HepG2 (cell line): ENCODE data around the gene PAM16. TPM values are rescaled to one million over a fixed set of nuclear protein-coding genes. Genes with fewer than 3 reads are reported as not detected.

ENCODE experiments used
- BRD4 ChIP-seq: sonication (generic); formaldehyde crosslinking; IDR thresholded peaks from 2 replicates; pipeline ENCODE4 v1.4.0; 2020; ENCODE audit warnings: missing genetic modification reagents
- ETV6 ChIP-seq: sonication (generic); formaldehyde crosslinking; conservative IDR thresholded peaks from 2 replicates; pipeline ENCODE4 v1.4.0; 2020; ENCODE audit warnings: missing genetic modification reagents
- FOSL2 ChIP-seq: sonication (generic); formaldehyde crosslinking; IDR thresholded peaks from 2 replicates; pipeline ENCODE4 v1.4.0; 2020; ENCODE audit warnings: missing genetic modification reagents
- GATAD2A ChIP-seq: IDR thresholded peaks from 2 replicates; pipeline ENCODE4 v1.6.1; 2016
- GPN1 ChIP-seq: sonication (generic); formaldehyde crosslinking; IDR thresholded peaks from 2 replicates; pipeline ENCODE4 v1.5.1; 2020; ENCODE audit warnings: missing genetic modification reagents, borderline replicate concordance
- HMG20B ChIP-seq: conservative IDR thresholded peaks from 2 replicates; pipeline ENCODE4 v1.6.1; 2016; ENCODE audit warnings: missing genetic modification reagents, missing compliant biosample characterization
- HNRNPH1 ChIP-seq: fragments of 200-400 bp; formaldehyde crosslinking; optimal IDR thresholded peaks from 2 replicates; pipeline ENCODE3; 2017; ENCODE audit warnings: mild to moderate bottlenecking, low read depth, low read length
- HNRNPL ChIP-seq: fragments of 200-400 bp; formaldehyde crosslinking; IDR thresholded peaks from 2 replicates; pipeline ENCODE4 v1.6.1; 2017; ENCODE audit warnings: mild to moderate bottlenecking, low read depth, low read length
- MTA3 ChIP-seq: sonication (generic); formaldehyde crosslinking; IDR thresholded peaks from 2 replicates; pipeline ENCODE4 v1.4.0; 2020; ENCODE audit warnings: missing genetic modification reagents
- NFYB ChIP-seq: sonication (generic); formaldehyde crosslinking; IDR thresholded peaks from 2 replicates; pipeline ENCODE4 v1.4.0; 2020; ENCODE audit warnings: missing genetic modification reagents
- PCBP2 ChIP-seq: fragments of 200-400 bp; formaldehyde crosslinking; optimal IDR thresholded peaks from 2 replicates; pipeline ENCODE3; 2018; ENCODE audit warnings: low read length, low read depth; ENCODE audit not compliant: poor library complexity, severe bottlenecking
- RARA ChIP-seq: IDR thresholded peaks from 2 replicates; pipeline ENCODE4 v1.6.1; 2016; ENCODE audit warnings: missing genetic modification reagents, missing compliant biosample characterization
- RELA ChIP-seq: sonication (generic); formaldehyde crosslinking; IDR thresholded peaks from 2 replicates; pipeline ENCODE4 v1.4.0; 2020; ENCODE audit warnings: missing genetic modification reagents
- RFXANK ChIP-seq: IDR thresholded peaks from 2 replicates; pipeline ENCODE4 v1.6.1; 2016
- SP2 ChIP-seq: sonication (generic); formaldehyde crosslinking; IDR thresholded peaks from 2 replicates; pipeline ENCODE4 v1.5.1; 2020; ENCODE audit warnings: mild to moderate bottlenecking, missing genetic modification reagents
- ZNF235 ChIP-seq: sonication (generic); formaldehyde crosslinking; IDR thresholded peaks from 2 replicates; pipeline ENCODE4 v1.8.1; 2023; ENCODE audit warnings: mild to moderate bottlenecking, missing genetic modification reagents, borderline replicate concordance
- ZNF530 ChIP-seq: sonication (generic); formaldehyde crosslinking; IDR thresholded peaks from 2 replicates; pipeline ENCODE4 v1.5.0; 2020; ENCODE audit warnings: low read depth, mild to moderate bottlenecking, missing genetic modification reagents
- ZNF670 ChIP-seq: sonication (generic); formaldehyde crosslinking; IDR thresholded peaks from 2 replicates; pipeline ENCODE4 v1.8.0; 2022; ENCODE audit warnings: mild to moderate bottlenecking, missing genetic modification reagents, borderline replicate concordance
- polyA plus RNA-seq, 8 experiments: library from polyadenylated mRNA; depleted of rRNA in 3 of 8; stranded (reverse) in 7 of 8; unstranded in 1 of 8; fragments of >200 nt; fragmentation: Illumina TruSeq in 4 of 8; extraction: Trizol in 4 of 8; gene quantifications; 2 replicates each; pipeline versions ENCODE4 v1.2.1 to v1.2.3, GENCODE V29; 2011 to 2016; ENCODE audit warnings: low read depth in 4 of 8, missing spikeins in 1 of 8, mixed read lengths in 1 of 8; ENCODE audit not compliant: insufficient read depth in 1 of 8
- total RNA-seq, 5 experiments: library from RNA; depleted of rRNA; stranded (reverse); fragments of >200 nt; fragmentation: Illumina TruSeq; extraction: Trizol; gene quantifications; 2 replicates each; pipeline ENCODE4 v1.2.3, GENCODE V29; 2016; ENCODE audit warnings: low read depth in 1 of 5
- TF ChIP-seq, protein P1 (sequence below): IDR thresholded peaks from 2 replicates; pipeline ENCODE4 v1.6.1; 2016; ENCODE audit warnings: mild to moderate bottlenecking
- TF ChIP-seq, protein P2 (sequence below): sonication (generic); formaldehyde crosslinking; IDR thresholded peaks from 2 replicates; pipeline ENCODE4 v1.4.0; 2020; ENCODE audit warnings: missing genetic modification reagents, borderline replicate concordance
- TF ChIP-seq, protein P3 (sequence below): sonication (generic); formaldehyde crosslinking; IDR thresholded peaks from 2 replicates; pipeline ENCODE4 v1.8.1; 2023; ENCODE audit warnings: mild to moderate bottlenecking, missing genetic modification reagents, borderline replicate concordance
- TF ChIP-seq, protein P4 (sequence below): sonication (generic); formaldehyde crosslinking; conservative IDR thresholded peaks from 2 replicates; pipeline ENCODE4 v1.8.0; 2022; ENCODE audit warnings: mild to moderate bottlenecking, moderate library complexity, missing genetic modification reagents
- TF ChIP-seq, protein P5 (sequence below): sonication (generic); formaldehyde crosslinking; IDR thresholded peaks from 2 replicates; pipeline ENCODE4 v1.8.1; 2022; ENCODE audit warnings: mild to moderate bottlenecking, missing genetic modification reagents

Gene PAM16
- total and polyA plus RNA-seq, 2 of the 13 experiments (the other 11 are each of a cell fraction or from before 2014, with no cell fraction given): 51.5 to 51.8 TPM

DNA sequence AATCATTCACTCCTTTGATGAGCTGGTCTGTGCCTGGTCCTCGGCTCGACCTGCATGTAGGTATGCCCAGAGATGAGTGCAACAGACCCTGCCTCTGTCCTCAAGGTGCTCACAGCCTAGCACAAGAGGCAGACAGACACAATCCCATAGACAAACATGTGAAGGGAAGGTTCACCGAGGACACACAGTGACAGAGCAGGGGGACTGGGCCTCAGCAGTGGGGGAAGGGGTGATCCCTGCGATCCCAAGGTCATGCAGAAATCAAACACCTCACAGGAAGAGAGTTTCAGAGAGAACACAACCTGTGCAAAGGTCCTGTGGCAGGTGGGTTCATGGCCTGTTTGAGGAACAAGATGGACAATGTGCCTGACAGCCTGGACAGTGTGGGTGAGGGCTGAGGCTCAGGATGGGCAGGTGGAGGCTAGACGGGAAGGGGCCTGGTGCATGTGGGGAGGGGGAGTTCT is 16.3 kb upstream of the PAM16 start (continued):
- TF ChIP-seq ETV6 (CRISPR knock-in tag) (no peak), RARA (peak; percentile 78), ZNF530 (no peak), HNRNPH1 (no peak), RFXANK (no peak), MTA3 (CRISPR knock-in tag) (no peak), GPN1 (no peak), HNRNPL (no peak), SP2 (no peak), ZNF670 (CRISPR knock-in tag) (no peak), BRD4 (CRISPR knock-in tag) (no peak), RELA (CRISPR knock-in tag) (no peak), FOSL2 (peak; percentile 15; the same call in 1 of the 2 replicates), GATAD2A (peak; percentile 68), HMG20B (CRISPR knock-in tag) (no peak), PCBP2 (no peak), NFYB (CRISPR knock-in tag) (no peak), ZNF235 (CRISPR knock-in tag) (0 out of 2 replicates have a peak, but pooled peaks have one; percentile 35)
- TF ChIP-seq, protein P1, sequence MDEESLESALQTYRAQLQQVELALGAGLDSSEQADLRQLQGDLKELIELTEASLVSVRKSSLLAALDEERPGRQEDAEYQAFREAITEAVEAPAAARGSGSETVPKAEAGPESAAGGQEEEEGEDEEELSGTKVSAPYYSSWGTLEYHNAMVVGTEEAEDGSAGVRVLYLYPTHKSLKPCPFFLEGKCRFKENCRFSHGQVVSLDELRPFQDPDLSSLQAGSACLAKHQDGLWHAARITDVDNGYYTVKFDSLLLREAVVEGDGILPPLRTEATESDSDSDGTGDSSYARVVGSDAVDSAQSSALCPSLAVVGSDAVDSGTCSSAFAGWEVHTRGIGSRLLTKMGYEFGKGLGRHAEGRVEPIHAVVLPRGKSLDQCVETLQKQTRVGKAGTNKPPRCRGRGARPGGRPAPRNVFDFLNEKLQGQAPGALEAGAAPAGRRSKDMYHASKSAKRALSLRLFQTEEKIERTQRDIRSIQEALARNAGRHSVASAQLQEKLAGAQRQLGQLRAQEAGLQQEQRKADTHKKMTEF (CRISPR knock-in tag): peak; percentile 49; the same call in 1 of the 2 replicates
- TF ChIP-seq, protein P2, sequence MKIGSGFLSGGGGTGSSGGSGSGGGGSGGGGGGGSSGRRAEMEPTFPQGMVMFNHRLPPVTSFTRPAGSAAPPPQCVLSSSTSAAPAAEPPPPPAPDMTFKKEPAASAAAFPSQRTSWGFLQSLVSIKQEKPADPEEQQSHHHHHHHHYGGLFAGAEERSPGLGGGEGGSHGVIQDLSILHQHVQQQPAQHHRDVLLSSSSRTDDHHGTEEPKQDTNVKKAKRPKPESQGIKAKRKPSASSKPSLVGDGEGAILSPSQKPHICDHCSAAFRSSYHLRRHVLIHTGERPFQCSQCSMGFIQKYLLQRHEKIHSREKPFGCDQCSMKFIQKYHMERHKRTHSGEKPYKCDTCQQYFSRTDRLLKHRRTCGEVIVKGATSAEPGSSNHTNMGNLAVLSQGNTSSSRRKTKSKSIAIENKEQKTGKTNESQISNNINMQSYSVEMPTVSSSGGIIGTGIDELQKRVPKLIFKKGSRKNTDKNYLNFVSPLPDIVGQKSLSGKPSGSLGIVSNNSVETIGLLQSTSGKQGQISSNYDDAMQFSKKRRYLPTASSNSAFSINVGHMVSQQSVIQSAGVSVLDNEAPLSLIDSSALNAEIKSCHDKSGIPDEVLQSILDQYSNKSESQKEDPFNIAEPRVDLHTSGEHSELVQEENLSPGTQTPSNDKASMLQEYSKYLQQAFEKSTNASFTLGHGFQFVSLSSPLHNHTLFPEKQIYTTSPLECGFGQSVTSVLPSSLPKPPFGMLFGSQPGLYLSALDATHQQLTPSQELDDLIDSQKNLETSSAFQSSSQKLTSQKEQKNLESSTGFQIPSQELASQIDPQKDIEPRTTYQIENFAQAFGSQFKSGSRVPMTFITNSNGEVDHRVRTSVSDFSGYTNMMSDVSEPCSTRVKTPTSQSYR (CRISPR knock-in tag): peak; percentile 98
- TF ChIP-seq, protein P3, sequence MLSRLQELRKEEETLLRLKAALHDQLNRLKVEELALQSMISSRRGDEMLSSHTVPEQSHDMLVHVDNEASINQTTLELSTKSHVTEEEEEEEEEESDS (CRISPR knock-in tag): no peak
- TF ChIP-seq, protein P4, sequence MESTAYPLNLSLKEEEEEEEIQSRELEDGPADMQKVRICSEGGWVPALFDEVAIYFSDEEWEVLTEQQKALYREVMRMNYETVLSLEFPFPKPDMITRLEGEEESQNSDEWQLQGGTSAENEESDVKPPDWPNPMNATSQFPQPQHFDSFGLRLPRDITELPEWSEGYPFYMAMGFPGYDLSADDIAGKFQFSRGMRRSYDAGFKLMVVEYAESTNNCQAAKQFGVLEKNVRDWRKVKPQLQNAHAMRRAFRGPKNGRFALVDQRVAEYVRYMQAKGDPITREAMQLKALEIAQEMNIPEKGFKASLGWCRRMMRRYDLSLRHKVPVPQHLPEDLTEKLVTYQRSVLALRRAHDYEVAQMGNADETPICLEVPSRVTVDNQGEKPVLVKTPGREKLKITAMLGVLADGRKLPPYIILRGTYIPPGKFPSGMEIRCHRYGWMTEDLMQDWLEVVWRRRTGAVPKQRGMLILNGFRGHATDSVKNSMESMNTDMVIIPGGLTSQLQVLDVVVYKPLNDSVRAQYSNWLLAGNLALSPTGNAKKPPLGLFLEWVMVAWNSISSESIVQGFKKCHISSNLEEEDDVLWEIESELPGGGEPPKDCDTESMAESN: peak; percentile 61; the same call in 1 of the 2 replicates
- TF ChIP-seq, protein P5, sequence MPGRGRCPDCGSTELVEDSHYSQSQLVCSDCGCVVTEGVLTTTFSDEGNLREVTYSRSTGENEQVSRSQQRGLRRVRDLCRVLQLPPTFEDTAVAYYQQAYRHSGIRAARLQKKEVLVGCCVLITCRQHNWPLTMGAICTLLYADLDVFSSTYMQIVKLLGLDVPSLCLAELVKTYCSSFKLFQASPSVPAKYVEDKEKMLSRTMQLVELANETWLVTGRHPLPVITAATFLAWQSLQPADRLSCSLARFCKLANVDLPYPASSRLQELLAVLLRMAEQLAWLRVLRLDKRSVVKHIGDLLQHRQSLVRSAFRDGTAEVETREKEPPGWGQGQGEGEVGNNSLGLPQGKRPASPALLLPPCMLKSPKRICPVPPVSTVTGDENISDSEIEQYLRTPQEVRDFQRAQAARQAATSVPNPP (CRISPR knock-in tag): no peak
